ENCODE data around the gene ZDHHC14. TPM values are rescaled to one million over a fixed set of nuclear protein-coding genes. Genes with fewer than 3 reads are reported as not detected.

Gene ZDHHC14
- total RNA-seq, 2 experiments from 2014 or later: 1.3 to 1.6 TPM

DNA sequence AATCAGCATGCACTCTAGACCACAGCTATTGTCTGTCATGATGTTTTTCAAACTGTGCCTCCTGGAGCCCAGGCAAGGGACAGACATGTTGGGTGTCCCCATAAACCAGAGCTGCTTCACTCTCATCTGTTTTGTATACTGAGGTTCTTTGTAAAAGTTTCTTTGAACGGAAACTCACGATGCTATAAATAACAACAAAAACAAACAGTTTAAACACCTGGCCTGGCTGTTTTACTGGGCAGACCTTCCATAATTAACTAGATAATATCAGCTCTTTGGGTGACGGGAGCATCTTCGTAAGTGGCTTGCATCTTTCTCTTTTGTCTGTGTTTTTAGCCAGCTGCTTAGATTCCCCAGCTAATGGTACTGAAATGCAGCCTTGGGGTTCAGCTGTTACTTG, 190.3 kb downstream of the ZDHHC14 start:
- Histone ChIP-seq H3K27ac (ENCODE audit: low read depth in 1 of 2, low read length in 2 of 2) (no peak overlapping the region), H3K27me3 (ENCODE audit: control insufficient read depth in 1 of 2, insufficient read depth in 2 of 2, low read length in 2 of 2) (no peaks in the 10 kb centered on the region), H3K36me3 (ENCODE audit: insufficient read depth, low read length) (no peaks in the 10 kb centered on the region), H3K9me3 (ENCODE audit: control insufficient read depth in 1 of 2, insufficient read depth in 1 of 2, low read length in 2 of 2) (no peaks in the 10 kb centered on the region), H3K4me3 (ENCODE audit: low read length) (no peak overlapping the region), H3K4me1 (ENCODE audit: insufficient read depth, low read length) (peaks cover 6% of the 10 kb centered on the region)
- no peaks in the 10 kb centered on the region for H3K27me3 Mint-ChIP-seq
- no peaks in the 10 kb centered on the region for H3K9me3 Mint-ChIP-seq
- ChIA-PET POLR2A (no interaction called here), CTCF (interaction anchor here (0.6 kb wide), 2 partner anchors 14 to 624 kb away, joined by 3 to 4 read pairs; no protein-coding TSS in a partner anchor)
- H3K27ac Mint-ChIP-seq: no peak overlapping the region
- TF ChIP-seq, protein P1, sequence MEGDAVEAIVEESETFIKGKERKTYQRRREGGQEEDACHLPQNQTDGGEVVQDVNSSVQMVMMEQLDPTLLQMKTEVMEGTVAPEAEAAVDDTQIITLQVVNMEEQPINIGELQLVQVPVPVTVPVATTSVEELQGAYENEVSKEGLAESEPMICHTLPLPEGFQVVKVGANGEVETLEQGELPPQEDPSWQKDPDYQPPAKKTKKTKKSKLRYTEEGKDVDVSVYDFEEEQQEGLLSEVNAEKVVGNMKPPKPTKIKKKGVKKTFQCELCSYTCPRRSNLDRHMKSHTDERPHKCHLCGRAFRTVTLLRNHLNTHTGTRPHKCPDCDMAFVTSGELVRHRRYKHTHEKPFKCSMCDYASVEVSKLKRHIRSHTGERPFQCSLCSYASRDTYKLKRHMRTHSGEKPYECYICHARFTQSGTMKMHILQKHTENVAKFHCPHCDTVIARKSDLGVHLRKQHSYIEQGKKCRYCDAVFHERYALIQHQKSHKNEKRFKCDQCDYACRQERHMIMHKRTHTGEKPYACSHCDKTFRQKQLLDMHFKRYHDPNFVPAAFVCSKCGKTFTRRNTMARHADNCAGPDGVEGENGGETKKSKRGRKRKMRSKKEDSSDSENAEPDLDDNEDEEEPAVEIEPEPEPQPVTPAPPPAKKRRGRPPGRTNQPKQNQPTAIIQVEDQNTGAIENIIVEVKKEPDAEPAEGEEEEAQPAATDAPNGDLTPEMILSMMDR (IDR thresholded peaks at IDR 0.05): no peak
- no peak overlapping the region for H3K4me3 Mint-ChIP-seq
- DNase-seq (no peak), ATAC-seq (ENCODE audit: poor library complexity) (no peak)
- intact Hi-C loops (cut with DNase I, micrococcal nuclease): no loop called here
- H3K4me1 Mint-ChIP-seq (ENCODE audit: low read depth): peaks cover 26% of the 10 kb centered on the region
- no peaks in the 10 kb centered on the region for H3K36me3 Mint-ChIP-seq (ENCODE audit: low read depth)

DNA sequence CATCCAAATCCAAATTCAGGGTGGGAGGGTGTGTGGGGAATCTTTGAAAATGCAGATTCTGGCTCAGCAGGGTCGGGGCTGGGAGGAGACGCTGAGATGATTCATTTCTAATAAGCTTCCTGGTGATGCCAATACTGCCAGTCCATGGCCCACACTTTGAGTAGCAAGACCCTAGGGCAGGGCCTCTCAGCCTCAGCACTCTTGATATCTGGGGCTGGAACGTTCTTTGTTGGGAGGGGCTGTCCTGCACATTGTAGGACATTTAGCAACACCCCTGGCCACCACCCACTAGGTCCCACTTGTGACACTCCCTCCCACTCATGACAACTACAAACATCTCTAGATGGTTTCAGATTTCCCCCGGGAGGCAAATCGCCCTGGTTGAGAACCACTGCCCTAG, 191.0 kb downstream of the ZDHHC14 start:
- Histone ChIP-seq H3K4me1 (ENCODE audit: insufficient read depth, low read length) (peaks cover 6% of the 10 kb centered on the region), H3K27ac (ENCODE audit: low read depth in 1 of 2, low read length in 2 of 2) (no peak overlapping the region), H3K4me3 (ENCODE audit: low read length) (no peak overlapping the region), H3K36me3 (ENCODE audit: insufficient read depth, low read length) (no peaks in the 10 kb centered on the region), H3K9me3 (ENCODE audit: control insufficient read depth in 1 of 2, insufficient read depth in 1 of 2, low read length in 2 of 2) (no peaks in the 10 kb centered on the region), H3K27me3 (ENCODE audit: control insufficient read depth in 1 of 2, insufficient read depth in 2 of 2, low read length in 2 of 2) (no peaks in the 10 kb centered on the region)
- peaks cover 26% of the 10 kb centered on the region for H3K4me1 Mint-ChIP-seq (ENCODE audit: low read depth)
- intact Hi-C loops (cut with DNase I, micrococcal nuclease): no loop called here
- H3K36me3 Mint-ChIP-seq (ENCODE audit: low read depth): no peaks in the 10 kb centered on the region
- H3K4me3 Mint-ChIP-seq: no peak overlapping the region
- CTCF ChIA-PET: interaction anchor here (0.6 kb wide), 1 partner anchor 13 kb away, joined by 4 read pairs; no protein-coding TSS in a partner anchor
- ATAC-seq (ENCODE audit: poor library complexity): no peak
- H3K27ac Mint-ChIP-seq: no peak overlapping the region
- H3K27me3 Mint-ChIP-seq: no peaks in the 10 kb centered on the region
- TF ChIP-seq, protein P1 (IDR thresholded peaks at IDR 0.05): no peak
- no peaks in the 10 kb centered on the region for H3K9me3 Mint-ChIP-seq
- POLR2A ChIA-PET: no interaction called here
- DNase-seq: no peak

DNA sequence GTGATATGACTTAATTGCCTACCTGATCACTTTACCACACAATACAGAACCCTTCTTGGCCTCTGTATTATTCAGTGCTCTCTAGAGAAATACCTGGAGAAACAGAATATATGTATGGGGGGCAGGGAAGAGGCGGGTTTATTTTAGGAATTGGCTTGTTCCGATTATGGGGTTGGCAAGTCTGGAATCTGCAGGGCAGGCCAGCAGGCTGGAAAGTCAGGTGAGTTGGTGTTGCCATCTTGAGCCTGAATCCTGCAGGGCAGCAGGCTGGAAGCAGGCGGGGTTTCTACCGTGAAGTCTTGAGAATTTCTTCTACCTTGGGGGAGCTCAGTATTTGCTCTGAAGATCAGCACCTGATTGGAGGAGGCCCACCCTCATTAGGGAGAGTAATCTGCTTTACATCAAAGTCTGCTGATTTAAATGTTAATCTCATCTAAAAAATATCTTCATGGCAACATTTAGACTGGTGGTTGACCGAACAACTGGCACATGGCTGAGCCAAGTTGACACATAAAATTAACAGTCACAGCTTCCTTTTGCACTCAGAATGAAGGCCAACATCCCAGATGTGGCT, 193.9 kb downstream of the ZDHHC14 start:
- intact Hi-C loops (cut with DNase I, micrococcal nuclease): no loop called here
- no peak overlapping the region for H3K4me3 ChIP-seq (ENCODE audit: low read length)
- no peaks in the 10 kb centered on the region for H3K27me3 Mint-ChIP-seq
- no peaks in the 10 kb centered on the region for H3K36me3 Mint-ChIP-seq (ENCODE audit: low read depth)
- TF ChIP-seq, protein P1 (IDR thresholded peaks at IDR 0.05): no peak
- H3K4me3 Mint-ChIP-seq: no peak overlapping the region
- peaks cover 13% of the 10 kb centered on the region for H3K4me1 Mint-ChIP-seq (ENCODE audit: low read depth)
- H3K27ac Mint-ChIP-seq: no peak overlapping the region
- no peaks in the 10 kb centered on the region for H3K36me3 ChIP-seq (ENCODE audit: insufficient read depth, low read length)
- no peak overlapping the region for H3K27ac ChIP-seq (ENCODE audit: low read depth in 1 of 2, low read length in 2 of 2)
- no peaks in the 10 kb centered on the region for H3K9me3 Mint-ChIP-seq
- H3K27me3 ChIP-seq (ENCODE audit: control insufficient read depth in 1 of 2, insufficient read depth in 2 of 2, low read length in 2 of 2): no peaks in the 10 kb centered on the region
- DNase-seq (no peak), ATAC-seq (ENCODE audit: poor library complexity) (no peak)
- H3K9me3 ChIP-seq (ENCODE audit: control insufficient read depth in 1 of 2, insufficient read depth in 1 of 2, low read length in 2 of 2): no peaks in the 10 kb centered on the region
- peaks cover 5% of the 10 kb centered on the region for H3K4me1 ChIP-seq (ENCODE audit: insufficient read depth, low read length)
- CTCF ChIA-PET: no interaction called here
- POLR2A ChIA-PET: no interaction called here
